Right cardiac atrium (tissue), 5 donors: ENCODE data around the gene BOLA2B. TPM values are rescaled to one million over a fixed set of nuclear protein-coding genes. Genes with fewer than 3 reads are reported as not detected.

ENCODE experiments used
- ATAC-seq, 2 donors: fragments of 200-7000 bp; cut with Tn5 transposase; one replicate each; pipeline versions ENCODE4 v1.8.0 to v1.9.1; 2020; ENCODE audit warnings: moderate library complexity in 2 of 2, mild to moderate bottlenecking in 1 of 2
- DNase-seq, 3 donors: peaks; one replicate each; pipeline ENCODE4 v3.0.0-alpha.2; 2020
- H3K27ac ChIP-seq: one replicate; pipeline ENCODE4 v1.5.1; 2013; ENCODE audit warnings: mild to moderate bottlenecking, low read length, control low read depth, moderate library complexity
- H3K27me3 ChIP-seq: one replicate; pipeline ENCODE4 v1.6.1; 2013; ENCODE audit not compliant: control insufficient read depth, insufficient read depth
- H3K4me1 ChIP-seq: one replicate; pipeline ENCODE4 v1.6.1; 2013; ENCODE audit warnings: low read length; ENCODE audit not compliant: control insufficient read depth, insufficient read depth
- H3K4me3 ChIP-seq: one replicate; pipeline ENCODE4 v1.5.1; 2013; ENCODE audit warnings: low read length, control low read depth
- H3K9me3 ChIP-seq: one replicate; pipeline ENCODE4 v1.6.1; 2013; ENCODE audit warnings: low read length; ENCODE audit not compliant: control insufficient read depth
- WGBS: extraction: QIAGEN DNeasy Blood & Tissue Kit; methylation state at CpG from one replicate; pipeline ENCODE4 v1.1.7; 2013; 5-methylcytosine and 5-hydroxymethylcytosine counted together
- intact Hi-C, 4 donors: fragments of 100-400 bp; cut with DNase I; formaldehyde crosslinking; loops; one replicate each; pipeline versions ENCODE4 v1.11.0 to v1.14.0; 2022 to 2023
- polyA plus RNA-seq: library from polyadenylated mRNA; stranded (reverse); fragments of 200-250 nt; gene quantifications from one replicate; pipeline ENCODE4 v1.2.3, GENCODE V29; 2013
- total RNA-seq, 4 donors: library from RNA; stranded (reverse); fragmentation: NEBNext Ultra II Directional; extraction: Animal tissue kit (Norgen Biotek cat#: 25700); gene quantifications; one replicate each; pipeline ENCODE4 v1.2.1, GENCODE V29; 2021
- donor health status: healthy with polysubstance abuse.
- donor health status: DM: no; HTN: yes; CAD: no.
- donor health status: DM: no; HTN: no; CAD: no.
- donor health status: DM: no; HTN: yes; CAD: no; lungs with severe emphysema.
- donor health status: DM: yes; HTN: yes; CAD: no.

BOLA2B gene
- total and polyA plus RNA-seq, 5 donors = 75.2 to 184 (median 86.7) TPM

DNA sequence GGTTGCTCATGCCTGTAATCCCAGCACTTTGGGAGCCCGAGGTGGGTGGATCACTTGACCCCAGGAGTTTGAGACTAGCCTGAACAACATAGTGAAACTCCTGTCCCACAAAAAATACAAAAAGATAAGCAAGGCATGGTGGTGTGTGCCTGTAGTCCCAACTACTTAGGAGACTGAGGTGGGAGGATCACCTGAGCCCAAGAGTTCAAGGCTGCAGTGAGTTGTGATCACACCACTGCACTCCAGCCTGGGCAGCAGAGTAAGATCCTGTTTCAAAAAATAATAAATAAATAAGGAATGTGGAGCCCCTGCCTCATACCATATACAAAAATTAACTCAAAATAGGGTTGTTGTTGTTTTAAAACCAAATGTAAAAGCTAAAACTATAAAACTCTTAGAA lies 36.3 kb downstream of the BOLA2B start:
- DNase-seq (no peak), ATAC-seq (no peak)
- Histone ChIP-seq H3K9me3 (no peaks in the 10 kb centered on the region), H3K4me1 (no peaks in the 10 kb centered on the region), H3K27ac (no peak overlapping the region), H3K4me3 (no peak overlapping the region), H3K27me3 (no peaks in the 10 kb centered on the region)
- intact Hi-C loops = no loop called here
- 82% methylated on average over 1 of the region's 1 CpG for WGBS

DNA sequence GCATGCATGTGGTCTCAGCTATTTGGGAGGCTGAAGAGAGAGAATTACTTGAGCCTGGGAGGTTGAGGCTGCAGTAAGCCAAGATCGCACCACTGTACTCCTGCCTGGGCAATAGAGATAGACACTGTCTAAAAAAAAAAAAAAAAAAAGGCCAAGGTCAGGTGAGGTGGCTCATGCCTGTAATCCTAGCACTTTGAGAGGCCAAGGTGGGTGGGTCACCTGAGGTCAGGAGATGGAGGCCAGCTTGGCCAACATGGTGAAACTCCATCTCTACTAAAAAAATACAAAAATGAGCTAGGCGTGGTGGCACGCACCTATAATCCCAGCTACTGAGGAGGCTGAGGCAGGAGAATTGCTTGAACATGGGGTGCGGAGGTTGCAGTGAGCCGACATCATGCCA lies 38.3 kb downstream of the BOLA2B start:
- DNase-seq = no peak

DNA sequence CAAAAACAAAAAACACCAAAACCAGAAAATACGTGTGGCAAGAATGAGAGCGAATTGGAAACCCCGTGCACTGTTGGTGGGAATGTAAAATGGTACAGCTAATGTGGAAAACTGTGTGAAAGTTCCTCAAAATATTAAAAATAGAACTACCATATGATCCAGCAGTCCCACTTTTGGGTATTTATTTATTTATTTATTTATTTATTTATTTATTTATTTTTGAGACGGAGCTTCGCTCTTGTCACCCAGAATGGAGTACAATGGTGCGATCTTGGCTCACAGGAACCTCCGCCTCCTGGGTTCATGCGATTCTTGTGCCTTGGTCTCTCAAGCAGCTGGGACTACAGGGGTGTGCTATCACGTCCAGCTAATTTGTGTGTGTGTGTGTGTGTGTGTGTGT lies 40.9 kb downstream of the BOLA2B start:
- WGBS = 95% methylated on average over 9 of the region's 9 CpGs
- Histone ChIP-seq H3K27me3 (no peaks in the 10 kb centered on the region), H3K9me3 (no peaks in the 10 kb centered on the region), H3K4me1 (no peaks in the 10 kb centered on the region), H3K4me3 (no peak overlapping the region), H3K27ac (no peak overlapping the region)
- no peak for ATAC-seq
- intact Hi-C loops = no loop called here
- no peak for DNase-seq

More for the DNA sequence above, 38.3 kb downstream of the BOLA2B start:
- Histone ChIP-seq H3K4me3 (no peak overlapping the region), H3K27ac (no peak overlapping the region), H3K4me1 (no peaks in the 10 kb centered on the region), H3K27me3 (no peaks in the 10 kb centered on the region), H3K9me3 (no peaks in the 10 kb centered on the region)
- intact Hi-C loops = no loop called here
- 95% methylated on average over 5 of the region's 5 CpGs for WGBS
- no peak for ATAC-seq

DNA sequence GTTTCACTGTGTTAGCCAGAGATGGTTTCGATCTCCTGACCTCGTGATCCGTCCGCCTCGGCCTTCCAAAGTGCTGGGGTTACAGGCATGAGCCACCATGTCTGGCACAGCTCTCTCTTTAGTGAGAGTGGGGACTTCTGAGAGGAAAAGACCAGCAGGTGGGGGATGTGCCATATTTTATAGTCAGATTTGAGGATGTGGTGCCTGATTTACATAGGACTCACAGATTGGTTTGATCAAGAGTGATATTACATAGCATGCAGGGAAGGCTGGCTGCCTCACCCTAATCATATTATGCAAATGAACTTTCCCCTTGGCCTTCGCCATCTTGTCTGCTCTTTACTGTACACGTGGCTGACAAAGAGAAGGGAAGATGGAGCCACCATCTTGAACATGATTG lies 42.4 kb downstream of the BOLA2B start:
- H3K9me3 ChIP-seq = no peaks in the 10 kb centered on the region
- no peak overlapping the region for H3K4me3 ChIP-seq
- no peaks in the 10 kb centered on the region for H3K4me1 ChIP-seq
- intact Hi-C loops = no loop called here
- WGBS = 90% methylated on average over 7 of the region's 7 CpGs
- DNase-seq (no peak), ATAC-seq (no peak)
- no peak overlapping the region for H3K27ac ChIP-seq
- H3K27me3 ChIP-seq = no peaks in the 10 kb centered on the region

DNA sequence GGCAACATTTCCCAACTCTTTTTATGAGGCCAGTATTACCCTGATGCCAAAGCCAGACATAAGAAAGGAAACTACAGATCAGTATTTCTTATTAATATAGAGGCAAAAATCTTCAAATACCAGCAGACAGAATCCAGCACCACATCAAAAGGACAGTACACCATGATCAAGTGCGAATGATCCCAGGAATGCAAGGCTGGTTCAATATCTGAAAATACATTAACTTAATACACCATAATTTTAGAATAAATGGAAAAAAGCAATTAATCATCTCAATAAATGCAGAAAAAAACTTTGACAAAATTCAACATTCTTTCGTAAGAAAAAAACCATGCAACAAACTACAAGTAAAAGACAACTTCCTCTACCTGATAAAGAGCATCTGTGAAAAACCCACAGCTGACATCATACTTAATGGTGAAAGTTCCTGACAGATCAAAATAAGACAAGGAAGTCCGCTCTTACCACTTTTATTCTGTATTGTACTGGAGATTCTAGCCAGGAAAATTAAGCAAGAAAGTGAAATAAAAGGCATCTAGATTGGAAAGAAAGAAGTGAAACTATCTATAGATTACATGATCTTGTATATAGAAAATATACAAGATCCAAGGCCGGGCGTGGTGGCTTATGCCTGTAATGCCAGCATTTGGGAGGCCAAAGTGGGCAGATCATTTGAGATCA lies 44.1 kb downstream of the BOLA2B start:
- ATAC-seq = no peak
- Histone ChIP-seq H3K27me3 (no peaks in the 10 kb centered on the region), H3K4me1 (no peaks in the 10 kb centered on the region), H3K27ac (no peak overlapping the region), H3K9me3 (no peaks in the 10 kb centered on the region), H3K4me3 (no peak overlapping the region)
- DNase-seq = peak in 1 of 3 donors; percentile 16
- WGBS = 83% methylated on average over 5 of the region's 5 CpGs
- intact Hi-C loops = no loop called here

DNA sequence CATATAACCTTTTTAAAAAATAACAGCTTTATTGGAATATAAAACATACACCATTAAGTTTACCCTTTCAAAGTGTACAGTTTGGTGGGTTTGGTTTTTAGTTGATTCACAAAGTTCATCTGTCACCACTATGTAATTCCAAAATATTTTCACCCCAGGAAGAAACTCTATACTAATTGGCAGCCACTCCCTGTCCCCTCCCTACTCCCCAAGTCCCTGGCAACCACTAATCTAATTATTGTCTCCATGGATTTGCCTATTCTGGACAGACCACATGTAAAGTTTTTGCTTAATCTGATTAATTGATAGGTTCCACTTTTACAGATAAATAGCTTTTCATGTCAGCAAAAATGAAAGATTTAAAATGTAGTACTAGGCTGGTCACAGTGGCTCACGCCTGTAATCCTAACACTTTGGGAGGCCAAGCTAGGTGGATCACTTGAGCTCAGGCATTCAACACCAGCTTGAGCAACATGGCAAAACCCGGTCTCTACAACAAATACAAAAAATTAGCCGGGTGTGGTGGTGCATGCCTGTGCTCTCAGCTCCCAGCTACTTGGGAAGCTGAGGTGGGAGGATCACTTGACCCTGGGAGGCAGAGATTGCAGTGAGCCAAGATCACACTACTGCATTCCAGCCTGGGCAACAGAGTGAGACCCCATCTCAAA lies 45.5 kb downstream of the BOLA2B start:
- Histone ChIP-seq H3K27me3 (no peaks in the 10 kb centered on the region), H3K9me3 (no peaks in the 10 kb centered on the region), H3K4me1 (no peaks in the 10 kb centered on the region), H3K4me3 (no peak overlapping the region), H3K27ac (no peak overlapping the region)
- 89% methylated on average over 3 of the region's 3 CpGs for WGBS
- no peak for ATAC-seq
- intact Hi-C loops = no loop called here
- DNase-seq = no peak

DNA sequence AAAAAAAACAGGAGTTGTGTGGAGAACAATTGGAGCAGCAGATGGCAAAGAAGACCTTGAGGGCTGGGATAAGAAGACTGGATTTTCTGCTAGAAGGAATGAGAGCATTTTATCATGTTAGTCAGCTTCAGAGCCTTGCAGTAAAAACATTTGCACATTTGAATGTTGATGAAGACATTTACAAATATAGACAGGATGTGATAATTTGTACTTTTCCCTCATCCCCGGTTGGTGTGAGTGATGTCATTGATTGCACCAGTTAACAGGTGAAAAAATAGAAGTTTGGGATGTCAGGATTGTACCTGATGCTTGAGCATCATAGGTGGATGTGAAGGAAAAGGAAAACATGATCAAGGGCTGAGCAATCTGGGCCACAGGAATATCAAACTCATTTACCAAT lies 47.8 kb downstream of the BOLA2B start:
- Histone ChIP-seq H3K27me3 (no peaks in the 10 kb centered on the region), H3K4me1 (no peaks in the 10 kb centered on the region), H3K4me3 (no peak overlapping the region), H3K9me3 (no peaks in the 10 kb centered on the region), H3K27ac (no peak overlapping the region)
- 55% methylated on average over 1 of the region's 1 CpG for WGBS
- ATAC-seq (no peak), DNase-seq (no peak)
- intact Hi-C loops = no loop called here

DNA sequence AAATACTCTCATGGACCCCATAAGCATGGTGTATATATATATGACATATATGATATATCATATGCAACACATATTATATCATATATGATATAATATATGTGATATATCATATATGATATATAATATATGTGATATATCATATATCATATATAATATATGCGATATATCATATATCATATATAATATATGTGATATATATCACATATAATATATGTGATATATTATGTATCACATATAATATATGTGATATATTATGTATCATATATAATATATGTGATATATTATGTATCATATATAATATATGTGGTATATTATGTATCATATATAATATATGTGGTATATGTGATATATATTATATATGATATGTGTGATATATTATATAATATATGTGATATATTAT lies 48.5 kb downstream of the BOLA2B start:
- no peak overlapping the region for H3K4me3 ChIP-seq
- intact Hi-C loops = no loop called here
- DNase-seq (no peak), ATAC-seq (no peak)
- H3K27ac ChIP-seq = no peak overlapping the region
- no peaks in the 10 kb centered on the region for H3K4me1 ChIP-seq
- 46% methylated on average over 1 of the region's 1 CpG for WGBS
- H3K27me3 ChIP-seq = no peaks in the 10 kb centered on the region
- H3K9me3 ChIP-seq = no peaks in the 10 kb centered on the region

DNA sequence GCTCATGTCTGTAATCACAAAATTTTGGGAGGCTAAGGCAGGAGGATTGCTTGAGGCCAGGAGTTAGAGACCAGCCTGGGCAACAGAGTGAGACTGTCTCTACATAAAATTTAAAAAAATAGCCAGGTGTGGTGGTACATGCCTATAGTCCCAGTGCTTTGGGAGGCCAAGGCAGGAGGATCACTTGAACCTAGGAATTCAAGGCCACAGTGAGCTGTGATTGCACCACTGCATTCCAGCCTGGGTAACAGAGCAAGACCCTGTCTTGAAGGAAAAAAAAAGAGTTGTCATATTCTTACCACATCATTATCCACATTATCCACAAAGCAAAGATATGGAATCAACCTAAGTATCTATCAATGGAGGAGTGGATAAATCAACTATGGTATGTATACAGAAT lies 49.4 kb downstream of the BOLA2B start:
- H3K4me3 ChIP-seq = no peak overlapping the region
- intact Hi-C loops = no loop called here
- DNase-seq (no peak), ATAC-seq (no peak)
- H3K9me3 ChIP-seq = no peaks in the 10 kb centered on the region
- H3K27me3 ChIP-seq = no peaks in the 10 kb centered on the region
- no peak overlapping the region for H3K27ac ChIP-seq
- H3K4me1 ChIP-seq = no peaks in the 10 kb centered on the region

DNA sequence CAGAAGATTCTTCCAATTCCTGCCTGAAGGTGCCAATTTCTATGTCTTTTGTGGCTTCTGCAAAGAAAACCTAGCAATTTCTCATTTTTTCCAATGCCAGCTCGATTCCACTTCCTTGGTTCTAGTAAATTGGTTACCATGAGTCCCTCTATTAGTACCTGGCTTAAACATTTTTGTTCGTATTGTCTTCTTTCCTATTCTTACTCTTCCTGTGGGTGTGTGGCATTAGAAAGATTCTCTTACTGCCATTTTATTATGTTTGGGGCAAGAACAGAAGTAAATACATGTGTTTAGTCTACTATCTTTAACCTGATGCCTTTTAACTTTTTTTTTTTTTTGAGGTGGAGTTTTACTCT lies 50.1 kb downstream of the BOLA2B start:
- Histone ChIP-seq H3K4me1 (no peaks in the 10 kb centered on the region), H3K4me3 (no peak overlapping the region), H3K27ac (no peak overlapping the region), H3K27me3 (no peaks in the 10 kb centered on the region), H3K9me3 (no peaks in the 10 kb centered on the region)
- intact Hi-C loops = no loop called here
- WGBS = 52% methylated on average over 2 of the region's 2 CpGs
- no peak for ATAC-seq
- no peak for DNase-seq
